ENCODE measurements around the gene DCDC1. TPM values are rescaled to one million over a fixed set of nuclear protein-coding genes. Genes with fewer than 3 reads are reported as not detected.

DCDC1 gene
- total and polyA plus RNA-seq, 9 of the 15 experiments (the other 6 are each of a cell fraction or from before 2014, with no cell fraction given), result 0.05 to 0.18 (median 0.08) TPM; not detected in 3

- TF ChIP-seq ZNF57 (CRISPR knock-in tag; IDR thresholded peaks at IDR 0.05), result no peak
- no peak for TF ChIP-seq HINFP (tag; conservative IDR thresholded peaks at IDR 0.05; ENCODE audit: low read depth)
These were observed 378.2 kb downstream of the DCDC1 start (continued) for GRCh38 chr11:30991376-30991775.

- Histone ChIP-seq H3K9me3 (replicated peaks; ENCODE audit: control insufficient read depth, insufficient read depth, low read depth, low read length) (no peaks in the 10 kb centered on the region), H3K27me3 (ENCODE audit: control insufficient read depth in 2 of 2, insufficient read depth in 2 of 2, low read length in 2 of 2) (no peaks in the 10 kb centered on the region), H3K36me3 (ENCODE audit: control insufficient read depth, insufficient read depth, low read length) (no peaks in the 10 kb centered on the region), H3K4me1 (replicated peaks in 1 of 2; ENCODE audit: control insufficient read depth in 2 of 2, insufficient read depth in 2 of 2, low read length in 2 of 2) (no peaks in the 10 kb centered on the region), H4K20me1 (replicated peaks; ENCODE audit: control insufficient read depth, insufficient read depth, low read length) (no peaks in the 10 kb centered on the region), H3K79me2 (ENCODE audit: control insufficient read depth, insufficient read depth, low read length) (no peaks in the 10 kb centered on the region), H3K9me1 (ENCODE audit: control insufficient read depth, insufficient read depth, low read length) (no peaks in the 10 kb centered on the region), H3K4me3 (no peak overlapping the region), H3K9ac (ENCODE audit: insufficient read depth in 1 of 2, low read depth in 2 of 2, low read length in 2 of 2) (no peak overlapping the region), H3K27ac (ENCODE audit: extremely low read depth, low read depth, low read length) (no peak overlapping the region), H2AFZ (ENCODE audit: low read depth, low read length) (no peak overlapping the region), H3K4me2 (ENCODE audit: insufficient read depth, low read length) (no peak overlapping the region)
- in situ Hi-C loops (cut with MboI), result no loop called here
- no peak for DNase-seq (ENCODE audit: extremely low read depth in 1 of 4, low spot score in 3 of 4)
- POLR2A ChIA-PET, result no interaction called here
- FAIRE-seq, result no peak
- intact Hi-C loops (cut with micrococcal nuclease), result no loop called here
- WGBS (ENCODE audit: insufficient coverage, low coverage, missing lambda C conversion rate), result under 1% methylated on average over 7 of the region's 7 CpGs
- CTCF ChIA-PET (ENCODE audit: low intra/inter-chr PET ratio), result no interaction called here
- no peak for ATAC-seq
- TF ChIP-seq STAT5B (CRISPR knock-in tag; IDR thresholded peaks at IDR 0.05), result no peak
- TF ChIP-seq NFATC3 (IDR thresholded peaks at IDR 0.05), result no peak
- TF ChIP-seq PRMT5 (CRISPR knock-in tag; IDR thresholded peaks at IDR 0.05), result no peak
- TF ChIP-seq SAP30 (IDR thresholded peaks at IDR 0.05; ENCODE audit: borderline replicate concordance, insufficient read depth, low read depth, low read length, poor library complexity, severe bottlenecking), result no peak
- no peak for TF ChIP-seq ILK (tag; IDR thresholded peaks at IDR 0.05; ENCODE audit: borderline replicate concordance, low read depth)
- TF ChIP-seq ZNF717 (CRISPR knock-in tag; IDR thresholded peaks at IDR 0.05), result no peak
- TF ChIP-seq ARID3B (CRISPR knock-in tag; IDR thresholded peaks at IDR 0.05; ENCODE audit: borderline replicate concordance), result no peak
- no peak for TF ChIP-seq BDP1 (IDR thresholded peaks at IDR 0.05; ENCODE audit: insufficient read depth, insufficient read length)
- BruUV-seq (replicated peaks), result no TSS peak
These were observed 378.8 kb downstream of the DCDC1 start for GRCh38 chr11:30990625-30991296.

All from K562 (cell line).